HG02973 (cell line): ENCODE data around the gene MTA1.

Experiments
- ATAC-seq: cut with Tn5 transposase; IDR thresholded peaks from one replicate; pipeline ENCODE4 v1.9.1; 2021; ENCODE audit warnings: moderate library complexity; ENCODE audit not compliant: unreplicated experiment

Gene MTA1

GRCh38 chr14:105458571-105458970 is 38.9 kb downstream of the MTA1 start:
- ATAC-seq: no peak

GRCh38 chr14:105460116-105460515 is 40.5 kb downstream of the MTA1 start:
- no peak for ATAC-seq

- no peak for ATAC-seq
Measured at GRCh38 chr14:105460616-105461015, 41.0 kb downstream of the MTA1 start.

GRCh38 chr14:105461903-105462302 is 42.3 kb downstream of the MTA1 start:
- no peak for ATAC-seq

GRCh38 chr14:105464501-105464900 is 44.9 kb downstream of the MTA1 start:
- no peak for ATAC-seq

GRCh38 chr14:105465209-105466031 is 45.8 kb downstream of the MTA1 start:
- ATAC-seq: no peak

- ATAC-seq: no peak
Measured at GRCh38 chr14:105466531-105467248, 47.1 kb downstream of the MTA1 start.

- no peak for ATAC-seq
Measured at GRCh38 chr14:105467249-105467941, 47.8 kb downstream of the MTA1 start.

- no peak for ATAC-seq
Measured at GRCh38 chr14:105467942-105468471, 48.4 kb downstream of the MTA1 start.

GRCh38 chr14:105468621-105469241 is 49.1 kb downstream of the MTA1 start:
- ATAC-seq: no peak

- no peak for ATAC-seq
Measured at GRCh38 chr14:105469456-105470349, 50.1 kb downstream of the MTA1 start.

GRCh38 chr14:105470350-105471296 is 51.0 kb downstream of the MTA1 start:
- ATAC-seq: no peak

GRCh38 chr14:105471297-105471821 is 51.7 kb downstream of the MTA1 start:
- ATAC-seq: no peak

- no peak for ATAC-seq
Measured at GRCh38 chr14:105471823-105472485, 52.3 kb downstream of the MTA1 start.

- ATAC-seq: no peak
Measured at GRCh38 chr14:105472486-105472991, 52.9 kb downstream of the MTA1 start.

GRCh38 chr14:105473033-105473676 is 53.5 kb downstream of the MTA1 start:
- no peak for ATAC-seq
